Activated B cell treated with CpG ODN at 0.5 μM for 24 hours (primary cell): ENCODE results near the gene ALX3. TPM values are rescaled to one million over a fixed set of nuclear protein-coding genes. Genes with fewer than 3 reads are reported as not detected.

Source experiments
- ATAC-seq: fragments of 200-7000 bp; cut with Tn5 transposase; one replicate; pipeline ENCODE4 v1.10.0; 2021; ENCODE audit warnings: low read depth, mild to moderate bottlenecking, moderate library complexity
- CTCF ChIA-PET: fragments of 350-600 bp; sonication (Branson Sonifier 250); formaldehyde crosslinking; loops from one replicate; lab custom pipeline; 2021; ENCODE audit warnings: antibody characterized with exemption; lab: Charles Lee
- POLR2A ChIA-PET: fragments of 350-600 bp; sonication (Branson Sonifier 250); formaldehyde crosslinking; loops from one replicate; lab custom pipeline; 2021; ENCODE audit warnings: antibody characterized with exemption; lab: Charles Lee
- DNase-seq: peaks from one replicate; pipeline ENCODE4 v3.0.0; 2022
- H3K27ac Mint-ChIP-seq: one replicate; pipeline ENCODE4 v1.8.0; 2020; ENCODE audit warnings: mixed read lengths
- H3K27me3 Mint-ChIP-seq: one replicate; pipeline ENCODE4 v1.8.0; 2021; ENCODE audit warnings: mixed read lengths
- H3K36me3 Mint-ChIP-seq: one replicate; pipeline ENCODE4 v1.8.0; 2021; ENCODE audit warnings: low read depth, mixed read lengths
- H3K4me1 Mint-ChIP-seq: one replicate; pipeline ENCODE4 v1.8.0; 2021; ENCODE audit warnings: mixed read lengths
- H3K4me3 Mint-ChIP-seq: one replicate; pipeline ENCODE4 v1.8.0; 2020; ENCODE audit warnings: mild to moderate bottlenecking, mixed read lengths
- H3K9me3 Mint-ChIP-seq: one replicate; pipeline ENCODE4 v1.8.0; 2020; ENCODE audit warnings: mixed read lengths
- intact Hi-C: fragments of 100-400 bp; cut with micrococcal nuclease; formaldehyde crosslinking; loops from one replicate; pipeline ENCODE4 v1.15.1; 2024
- total RNA-seq: library from RNA; stranded (reverse); gene quantifications from 2 replicates; pipeline ENCODE4 v1.2.3, GENCODE V29; 2022
- TF ChIP-seq, protein P1 (sequence below): fragments of 200-600 bp; IDR thresholded peaks from one replicate; pipeline ENCODE4 v1.8.0; 2022; ENCODE audit warnings: antibody characterized with exemption, mild to moderate bottlenecking

Gene ALX3
- total RNA-seq, 1 donor from 2014 or later: not detected

- peaks cover 78% of the 10 kb centered on the region for H3K36me3 Mint-ChIP-seq
- no peaks in the 10 kb centered on the region for H3K9me3 Mint-ChIP-seq
- intact Hi-C loops: no loop called here
- H3K4me3 Mint-ChIP-seq: no peak overlapping the region
- ATAC-seq (no peak), DNase-seq (no peak)
- ChIA-PET CTCF (interaction anchor here (5.5 kb wide), 1 partner anchor 8 kb away, joined by 28 read pairs; no protein-coding TSS in a partner anchor), POLR2A (no interaction called here)
- peaks cover 10% of the 10 kb centered on the region for H3K4me1 Mint-ChIP-seq
- no peak overlapping the region for H3K27ac Mint-ChIP-seq
- no peaks in the 10 kb centered on the region for H3K27me3 Mint-ChIP-seq
- TF ChIP-seq, protein P1, sequence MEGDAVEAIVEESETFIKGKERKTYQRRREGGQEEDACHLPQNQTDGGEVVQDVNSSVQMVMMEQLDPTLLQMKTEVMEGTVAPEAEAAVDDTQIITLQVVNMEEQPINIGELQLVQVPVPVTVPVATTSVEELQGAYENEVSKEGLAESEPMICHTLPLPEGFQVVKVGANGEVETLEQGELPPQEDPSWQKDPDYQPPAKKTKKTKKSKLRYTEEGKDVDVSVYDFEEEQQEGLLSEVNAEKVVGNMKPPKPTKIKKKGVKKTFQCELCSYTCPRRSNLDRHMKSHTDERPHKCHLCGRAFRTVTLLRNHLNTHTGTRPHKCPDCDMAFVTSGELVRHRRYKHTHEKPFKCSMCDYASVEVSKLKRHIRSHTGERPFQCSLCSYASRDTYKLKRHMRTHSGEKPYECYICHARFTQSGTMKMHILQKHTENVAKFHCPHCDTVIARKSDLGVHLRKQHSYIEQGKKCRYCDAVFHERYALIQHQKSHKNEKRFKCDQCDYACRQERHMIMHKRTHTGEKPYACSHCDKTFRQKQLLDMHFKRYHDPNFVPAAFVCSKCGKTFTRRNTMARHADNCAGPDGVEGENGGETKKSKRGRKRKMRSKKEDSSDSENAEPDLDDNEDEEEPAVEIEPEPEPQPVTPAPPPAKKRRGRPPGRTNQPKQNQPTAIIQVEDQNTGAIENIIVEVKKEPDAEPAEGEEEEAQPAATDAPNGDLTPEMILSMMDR: no peak
Observed at GRCh38 chr1:110021285-110021684, 49.2 kb downstream of the ALX3 start.

DNA sequence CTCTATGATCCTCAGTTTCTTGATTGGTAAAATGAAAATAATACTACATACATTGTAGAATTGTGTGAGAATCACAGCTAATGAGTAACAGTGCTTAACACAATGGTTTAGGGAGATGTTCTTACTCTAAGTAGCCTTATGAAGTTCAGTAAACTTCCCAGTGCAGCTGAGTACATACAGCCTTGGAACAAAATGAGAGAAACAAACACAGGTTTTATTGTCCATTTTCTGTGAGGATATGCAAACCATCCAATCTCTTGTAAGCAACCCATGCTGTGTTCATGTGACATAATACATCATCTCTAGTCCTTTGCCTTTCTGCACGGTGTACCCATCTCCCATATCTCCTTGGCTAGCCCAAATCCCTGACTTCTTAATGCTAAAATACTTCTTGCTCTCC, 50.7 kb downstream of the ALX3 start:
- ChIA-PET POLR2A (interaction anchor here (1.0 kb wide), 1 partner anchor 15 kb away, joined by 3 read pairs; the partner anchor contains the start of gene STRIP1), CTCF (interaction anchor here (1.0 to 5.5 kb wide), 2 partner anchors 10 to 22 kb away, joined by 3 to 28 read pairs; no protein-coding TSS in a partner anchor)
- ATAC-seq: no peak
- H3K27ac Mint-ChIP-seq: no peak overlapping the region
- intact Hi-C loops: no loop called here
- peaks cover 89% of the 10 kb centered on the region for H3K36me3 Mint-ChIP-seq
- H3K4me1 Mint-ChIP-seq: peaks cover 10% of the 10 kb centered on the region
- no peaks in the 10 kb centered on the region for H3K27me3 Mint-ChIP-seq
- no peak for DNase-seq
- no peaks in the 10 kb centered on the region for H3K9me3 Mint-ChIP-seq
- no peak overlapping the region for H3K4me3 Mint-ChIP-seq
- TF ChIP-seq, protein P1: no peak

DNA sequence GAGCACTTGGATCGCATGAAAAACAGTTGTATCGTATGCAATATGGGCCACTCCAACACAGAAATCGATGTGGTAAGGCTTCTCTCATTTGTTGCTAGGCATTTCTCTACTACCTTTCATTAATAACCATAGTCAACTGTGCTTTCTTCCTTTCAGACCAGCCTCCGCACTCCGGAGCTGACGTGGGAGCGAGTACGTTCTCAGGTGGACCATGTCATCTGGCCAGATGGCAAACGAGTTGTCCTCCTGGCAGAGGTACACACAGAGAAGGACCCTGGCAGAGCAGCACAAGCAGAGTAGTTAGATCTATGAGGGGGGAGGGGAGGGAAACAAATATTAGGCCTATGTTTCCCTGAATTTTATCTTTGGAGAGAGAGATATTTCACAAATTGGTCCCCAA, 52.1 kb downstream of the ALX3 start:
- H3K4me3 Mint-ChIP-seq: no peak overlapping the region
- H3K9me3 Mint-ChIP-seq: no peaks in the 10 kb centered on the region
- ATAC-seq (no peak), DNase-seq (no peak)
- peaks cover 86% of the 10 kb centered on the region for H3K36me3 Mint-ChIP-seq
- TF ChIP-seq, protein P1: no peak
- H3K4me1 Mint-ChIP-seq: peaks cover under 1% of the 10 kb centered on the region
- POLR2A ChIA-PET: no interaction called here
- CTCF ChIA-PET: interaction anchor here (5.5 kb wide), 1 partner anchor 11 kb away, joined by 28 read pairs; no protein-coding TSS in a partner anchor
- no peak overlapping the region for H3K27ac Mint-ChIP-seq
- intact Hi-C loops: no loop called here
- no peaks in the 10 kb centered on the region for H3K27me3 Mint-ChIP-seq

DNA sequence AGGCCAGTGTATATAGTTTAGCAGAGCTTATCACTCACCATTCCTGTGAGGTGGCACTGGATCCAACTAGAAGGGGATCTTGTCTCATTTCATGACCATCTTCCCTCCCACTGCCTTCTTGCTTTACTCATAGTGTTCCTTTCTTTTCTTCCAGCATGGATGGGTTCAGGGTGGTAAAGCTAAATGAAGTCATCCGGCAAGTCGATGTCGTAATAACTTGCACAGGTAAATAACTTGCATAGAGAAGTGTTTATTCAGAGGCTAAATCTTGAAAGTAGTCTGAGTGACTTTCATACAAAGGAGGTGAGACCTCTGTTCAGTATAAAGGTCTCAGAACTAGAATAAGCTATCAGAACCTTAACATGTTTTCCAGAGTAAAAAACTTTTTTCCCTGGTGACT, 52.7 kb downstream of the ALX3 start:
- H3K27me3 Mint-ChIP-seq: no peaks in the 10 kb centered on the region
- peaks cover 83% of the 10 kb centered on the region for H3K36me3 Mint-ChIP-seq
- DNase-seq: no peak
- TF ChIP-seq, protein P1: no peak
- H3K4me3 Mint-ChIP-seq: no peak overlapping the region
- CTCF ChIA-PET: interaction anchor here (5.5 kb wide), 1 partner anchor 12 kb away, joined by 28 read pairs; no protein-coding TSS in a partner anchor
- peaks cover 3% of the 10 kb centered on the region for H3K4me1 Mint-ChIP-seq
- H3K27ac Mint-ChIP-seq: no peak overlapping the region
- POLR2A ChIA-PET: interaction anchor here (1.2 kb wide), 1 partner anchor 17 kb away, joined by 3 read pairs; the partner anchor contains the start of gene STRIP1
- intact Hi-C loops: no loop called here
- no peaks in the 10 kb centered on the region for H3K9me3 Mint-ChIP-seq
- no peak for ATAC-seq

DNA sequence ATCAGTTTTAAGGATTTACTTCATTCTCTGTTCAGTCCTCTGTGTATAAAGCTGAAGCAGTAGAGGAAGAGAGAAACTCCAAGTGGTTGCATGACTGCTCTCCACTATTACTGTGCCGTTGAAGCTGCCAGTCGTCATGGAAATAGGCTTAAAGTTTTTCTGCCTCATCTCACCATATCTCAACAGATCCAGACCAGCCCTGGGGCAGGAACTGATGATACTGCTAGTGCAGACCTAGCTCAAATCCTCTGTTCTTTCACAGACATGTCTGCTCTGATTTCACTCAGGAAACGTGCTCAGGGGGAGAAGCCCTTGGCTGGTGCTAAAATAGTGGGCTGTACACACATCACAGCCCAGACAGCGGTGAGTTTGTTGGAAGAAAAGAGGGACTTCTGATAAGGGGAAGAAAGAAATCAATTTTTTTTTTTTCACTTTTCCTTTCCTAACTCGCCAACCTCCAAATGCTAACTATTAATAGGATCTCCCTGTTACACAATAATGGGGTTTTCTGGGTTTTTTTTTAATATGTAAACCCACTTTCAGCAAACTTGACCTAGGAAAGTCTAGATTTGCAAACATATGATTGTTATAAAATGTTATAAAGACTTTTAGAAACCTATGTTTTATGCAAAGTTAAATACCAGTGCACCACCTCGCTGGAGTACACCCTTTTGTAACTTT, 58.2 kb downstream of the ALX3 start:
- intact Hi-C loops: no loop called here
- Mint-ChIP-seq H3K27ac (peak overlapping the region; percentile 99), H3K27me3 (no peaks in the 10 kb centered on the region), H3K9me3 (no peaks in the 10 kb centered on the region), H3K4me3 (peak overlapping the region; percentile 75), H3K4me1 (peaks cover 37% of the 10 kb centered on the region), H3K36me3 (peaks cover 59% of the 10 kb centered on the region)
- peak; percentile 80 for ATAC-seq
- peak; percentile 36 for DNase-seq
- CTCF ChIA-PET: interaction anchor here (0.7 to 4.4 kb wide), 15 partner anchors 8 to 466 kb away, joined by 3 to 69 read pairs (median 8); partner anchors contain the start of genes AHCYL1, GNAI3 and STRIP1
- TF ChIP-seq, protein P1: no peak
- POLR2A ChIA-PET: interaction anchor here (0.5 to 2.4 kb wide), 8 partner anchors 13 to 1352 kb away, joined by 3 to 21 read pairs (median 4); partner anchors contain the start of genes AHCYL1, GNAI3, GSTM1 and STRIP1
